NCI-H2107 (cell line): ENCODE measurements around the gene CASZ1.

Experiments used
- DNase-seq: peaks from one replicate; lab custom pipeline; 2025; lab: John Stamatoyannopoulos, UW

CASZ1 gene

DNA sequence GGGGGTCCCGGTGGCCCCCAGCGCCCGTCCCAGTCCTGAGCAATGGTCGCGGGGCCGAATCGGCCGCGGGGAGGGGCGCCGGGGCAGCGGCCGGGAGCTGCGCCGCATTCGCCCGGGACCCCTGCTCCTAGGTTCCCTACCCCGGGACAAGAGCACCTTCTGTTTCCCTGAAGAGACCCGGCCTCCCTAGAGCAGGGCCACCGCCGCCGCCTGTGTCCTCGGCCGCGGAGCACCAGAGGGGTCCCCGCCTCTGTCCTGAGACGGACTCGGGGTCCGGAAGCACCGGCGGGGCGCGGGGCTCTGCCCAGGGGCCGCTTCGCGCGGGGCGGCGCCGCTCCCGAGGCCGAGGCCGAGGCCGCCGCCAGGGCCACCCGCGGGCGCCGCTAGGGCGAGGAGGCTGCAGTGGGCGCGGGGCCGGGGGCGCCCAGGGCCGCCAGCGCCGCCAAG is 157.9 kb downstream of the CASZ1 start:
- no peak for DNase-seq

DNA sequence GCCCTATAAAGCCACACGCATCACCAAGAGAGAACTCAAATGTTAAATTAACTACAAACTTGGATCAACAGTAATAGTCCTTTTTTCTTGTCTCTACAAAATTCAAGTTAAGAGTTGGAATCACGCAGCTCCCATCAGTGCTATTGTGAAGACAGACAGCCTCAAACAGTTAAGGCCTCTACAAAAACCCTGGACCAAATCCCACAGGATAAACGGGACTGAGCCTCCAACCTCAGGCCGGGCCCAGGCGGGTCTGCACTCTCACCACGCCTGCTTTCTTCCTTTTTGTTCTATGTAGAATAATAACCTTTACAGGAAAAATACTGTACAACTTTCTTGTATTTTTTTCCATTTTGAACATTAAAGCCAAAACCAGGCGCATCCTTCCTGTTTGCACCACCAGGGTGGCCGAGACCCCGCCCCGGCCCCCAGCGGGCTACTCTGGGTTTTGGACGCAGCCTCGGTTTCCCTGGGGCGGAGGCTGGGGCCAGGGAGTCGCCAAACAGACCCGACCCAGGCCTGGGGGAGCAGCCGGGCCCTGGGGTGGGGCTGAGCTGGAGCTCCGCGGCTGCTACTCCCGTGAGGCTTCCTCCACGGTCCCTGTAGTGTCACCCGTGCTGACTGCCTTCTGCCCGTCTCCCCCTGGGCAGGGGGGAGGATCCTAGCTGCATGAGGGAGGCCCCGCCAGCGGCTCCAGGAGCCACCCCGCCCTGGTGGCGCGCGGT is 158.4 kb downstream of the CASZ1 start:
- no peak for DNase-seq

DNA sequence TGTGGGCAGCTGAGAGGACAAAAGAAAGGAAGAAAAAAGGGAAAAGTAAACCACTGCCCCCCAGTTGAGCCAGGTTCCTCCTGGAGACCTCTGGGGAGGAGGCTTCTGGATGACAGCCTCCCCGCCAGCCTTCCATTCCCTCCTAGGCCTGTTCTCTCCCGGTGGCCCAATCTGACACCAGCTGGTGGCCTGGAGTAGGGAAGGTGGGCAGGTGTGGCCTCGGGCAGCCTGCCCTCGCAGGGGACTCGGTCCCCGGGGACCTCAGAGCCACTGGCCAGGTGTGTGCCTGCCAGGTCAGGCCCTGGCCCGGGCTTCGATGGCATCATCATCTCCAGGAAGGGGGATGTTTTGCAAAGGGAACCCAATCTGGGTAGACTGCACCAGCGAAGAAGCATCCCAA is 159.0 kb downstream of the CASZ1 start:
- DNase-seq: no peak

- no peak for DNase-seq
Observed at GRCh38 chr1:10635992-10636391, 160.5 kb downstream of the CASZ1 start.

DNA sequence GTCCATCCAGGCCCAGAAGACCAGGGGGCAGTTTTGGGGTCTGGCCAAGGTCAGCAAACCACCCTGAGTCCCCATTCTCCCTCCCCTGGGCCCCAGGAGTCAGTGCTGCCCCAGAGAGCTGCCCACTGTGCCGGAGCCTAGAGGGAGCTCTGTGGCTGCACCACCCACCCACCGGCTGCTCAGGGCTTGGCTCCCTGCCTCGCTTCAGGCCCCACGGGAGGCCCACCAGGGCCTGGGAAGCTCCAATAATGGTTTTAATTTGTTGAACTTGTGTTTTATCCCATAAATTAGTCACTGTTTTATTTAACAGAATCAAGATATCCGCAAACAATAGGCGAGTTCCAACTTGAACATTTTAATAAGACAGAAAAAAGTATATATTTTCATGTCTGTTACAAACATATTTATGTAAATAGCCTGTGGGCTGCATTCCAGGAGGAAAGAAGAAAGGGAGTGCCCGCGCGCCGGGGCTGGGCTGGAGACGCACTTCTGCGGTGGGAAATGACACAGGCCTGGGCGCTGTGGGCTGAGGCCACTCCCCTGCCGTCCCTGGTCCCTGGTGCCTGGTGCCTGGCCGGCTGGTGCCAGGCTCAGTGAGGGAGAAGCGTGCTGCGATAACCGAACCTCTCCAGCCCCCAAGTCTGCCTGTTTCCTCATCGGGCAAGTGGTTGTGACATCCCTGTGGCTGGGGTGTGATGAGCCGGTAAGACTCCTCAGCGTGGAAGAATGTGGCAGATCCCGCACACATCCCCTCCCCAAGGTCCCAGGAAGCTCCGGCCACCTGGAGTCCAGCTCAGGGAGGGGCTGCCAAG is 161.2 kb downstream of the CASZ1 start:
- no peak for DNase-seq

GRCh38 chr1:10634428-10635084 is 161.9 kb downstream of the CASZ1 start:
- no peak for DNase-seq

GRCh38 chr1:10634075-10634427 is 162.4 kb downstream of the CASZ1 start:
- DNase-seq: no peak

DNA sequence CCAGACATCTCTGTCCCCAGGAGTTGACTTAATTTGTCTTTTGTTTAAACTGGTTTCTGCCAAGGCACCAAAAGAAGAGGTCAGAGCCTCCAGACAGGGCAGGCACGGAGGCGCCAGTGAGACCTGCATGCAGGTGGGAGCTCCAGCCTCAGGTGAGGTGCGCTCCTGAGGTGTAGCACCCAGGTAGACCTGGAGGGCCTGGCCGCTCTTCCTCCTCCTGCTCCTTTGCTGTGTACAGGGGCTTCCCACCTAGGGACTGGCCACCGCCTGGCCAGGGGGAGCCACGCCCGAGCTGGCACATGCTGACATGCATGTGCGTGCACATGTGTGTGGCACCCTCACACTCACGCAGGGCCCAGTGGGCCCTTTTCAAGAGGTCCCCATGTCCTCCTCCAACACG is 163.0 kb downstream of the CASZ1 start:
- no peak for DNase-seq

DNA sequence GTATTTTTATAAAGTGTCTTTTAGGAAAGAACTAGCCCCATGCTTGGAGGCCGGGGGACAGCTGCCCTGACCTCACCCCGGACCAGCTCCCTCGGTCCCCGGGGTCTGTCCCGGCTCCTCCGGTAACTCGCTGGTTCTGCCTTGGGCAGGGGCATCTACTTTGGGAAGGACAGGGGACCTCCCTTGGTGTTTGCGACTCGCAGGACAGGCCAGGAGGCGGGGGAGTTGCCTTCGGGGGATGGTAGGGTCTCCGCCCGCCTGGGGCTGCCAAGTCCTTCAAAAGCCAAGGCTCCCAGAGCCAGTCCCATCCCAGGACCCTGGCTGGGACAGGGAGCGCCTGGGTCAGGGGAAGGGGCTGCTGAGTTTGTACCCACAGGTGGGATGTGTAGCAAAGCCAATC is 163.8 kb downstream of the CASZ1 start:
- DNase-seq: no peak

DNA sequence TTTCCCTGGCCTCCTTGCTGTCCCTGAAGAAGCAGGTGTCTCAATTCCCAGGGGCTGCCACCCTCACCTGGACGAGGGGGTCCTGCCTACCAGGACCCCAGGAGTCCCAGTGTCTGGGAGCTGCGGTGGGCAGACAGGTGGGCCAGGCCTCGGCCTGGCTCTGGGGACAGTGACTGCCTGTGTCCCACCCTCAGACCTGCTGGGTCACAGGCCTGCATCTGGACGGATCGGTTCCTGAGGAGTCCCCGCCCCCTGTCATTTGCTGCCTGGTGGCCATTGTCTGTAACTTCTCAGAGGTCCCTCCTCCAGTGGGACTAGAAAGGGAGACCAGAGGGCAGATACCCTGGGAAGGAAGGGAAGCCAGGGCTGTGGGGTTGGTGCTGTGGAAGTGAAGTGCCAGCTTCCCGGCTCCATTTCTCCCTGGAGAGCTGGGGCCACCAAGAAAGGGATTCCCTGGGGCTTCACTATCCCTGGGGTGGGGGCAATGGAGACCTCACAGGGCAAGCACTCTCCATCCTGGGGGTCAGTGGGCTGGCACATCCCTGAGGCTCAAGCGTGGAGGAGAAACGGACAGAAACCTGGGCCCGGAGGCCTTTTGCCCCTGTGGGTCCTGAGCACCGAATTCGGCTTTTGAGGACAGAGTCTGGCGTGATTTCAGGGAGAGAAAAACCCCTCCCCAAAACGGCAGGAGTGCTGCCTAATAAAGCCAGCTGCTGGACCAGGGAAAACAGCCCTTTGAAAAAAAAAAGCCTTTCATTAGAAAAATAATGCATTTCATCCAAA is 164.4 kb downstream of the CASZ1 start:
- DNase-seq: no peak

DNA sequence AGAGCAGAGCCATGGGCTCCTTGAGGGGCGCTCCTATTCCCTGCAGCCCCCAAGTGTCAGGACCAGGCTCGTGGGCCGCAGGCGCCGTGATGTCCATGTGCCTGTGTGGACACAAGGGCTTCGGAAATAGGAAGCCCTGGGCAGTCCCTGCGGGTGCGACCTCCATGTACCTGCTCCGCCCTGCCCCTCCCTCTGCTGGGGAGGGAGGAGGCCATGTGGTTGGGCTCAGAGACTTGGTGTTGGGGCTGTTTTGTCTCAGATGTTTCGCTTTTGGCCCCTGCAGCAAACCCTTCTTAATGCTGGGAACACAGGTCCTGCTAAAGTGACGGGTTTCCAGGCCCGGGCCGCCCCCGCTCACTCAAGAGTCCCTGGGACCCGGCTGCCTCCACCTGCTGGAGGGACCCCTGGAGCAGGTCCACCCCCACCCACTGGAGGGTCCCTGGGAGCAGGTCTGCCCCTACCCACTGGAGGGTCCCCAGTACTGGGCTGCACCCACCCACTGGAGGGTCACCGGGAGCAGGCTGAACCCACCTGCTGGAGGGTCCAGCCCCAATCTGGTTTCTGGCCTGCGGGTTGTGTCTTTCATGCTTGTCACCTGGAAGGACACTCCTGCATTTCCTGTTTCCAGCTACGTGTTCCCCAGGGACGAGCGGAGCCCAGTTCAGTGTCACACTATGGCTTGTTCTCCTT is 165.2 kb downstream of the CASZ1 start:
- no peak for DNase-seq

- no peak for DNase-seq
Observed at GRCh38 chr1:10630661-10631120, 165.8 kb downstream of the CASZ1 start.

DNA sequence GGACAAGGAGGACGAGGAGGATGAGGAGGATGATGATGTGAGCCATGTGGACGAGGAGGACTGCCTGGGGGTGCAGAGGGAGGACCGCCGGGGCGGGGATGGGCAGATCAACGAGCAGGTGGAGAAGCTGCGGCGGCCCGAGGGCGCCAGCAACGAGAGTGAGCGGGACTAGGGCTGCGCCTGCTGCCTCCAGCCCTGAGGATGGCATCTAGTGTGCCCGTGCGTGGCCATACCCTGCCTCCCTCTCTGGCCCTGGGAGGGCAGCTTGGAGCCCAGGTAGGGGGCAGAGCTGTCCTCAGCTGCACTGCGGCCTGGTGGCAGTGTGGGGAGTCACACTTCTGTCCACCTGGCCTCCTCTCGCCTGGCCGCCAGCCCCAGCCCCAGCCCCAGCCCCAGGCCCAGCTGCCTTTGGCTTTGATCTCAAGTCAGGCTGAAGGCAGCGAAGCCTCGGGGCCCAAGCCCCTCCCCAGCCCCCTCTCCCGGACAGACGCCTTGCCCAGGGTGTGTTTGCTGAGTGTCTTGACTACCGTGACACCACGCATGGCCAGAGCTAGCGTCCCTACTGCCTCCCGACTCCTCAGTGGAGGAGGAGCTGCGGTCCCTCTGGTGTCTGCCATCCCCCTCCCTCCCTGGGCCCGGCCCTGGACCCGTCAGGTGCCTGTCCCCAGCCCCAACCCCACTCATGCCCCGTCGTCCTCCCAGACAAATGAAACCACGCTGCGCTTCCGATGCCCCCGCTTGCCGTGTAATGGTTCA is 166.5 kb downstream of the CASZ1 start:
- DNase-seq: no peak

DNA sequence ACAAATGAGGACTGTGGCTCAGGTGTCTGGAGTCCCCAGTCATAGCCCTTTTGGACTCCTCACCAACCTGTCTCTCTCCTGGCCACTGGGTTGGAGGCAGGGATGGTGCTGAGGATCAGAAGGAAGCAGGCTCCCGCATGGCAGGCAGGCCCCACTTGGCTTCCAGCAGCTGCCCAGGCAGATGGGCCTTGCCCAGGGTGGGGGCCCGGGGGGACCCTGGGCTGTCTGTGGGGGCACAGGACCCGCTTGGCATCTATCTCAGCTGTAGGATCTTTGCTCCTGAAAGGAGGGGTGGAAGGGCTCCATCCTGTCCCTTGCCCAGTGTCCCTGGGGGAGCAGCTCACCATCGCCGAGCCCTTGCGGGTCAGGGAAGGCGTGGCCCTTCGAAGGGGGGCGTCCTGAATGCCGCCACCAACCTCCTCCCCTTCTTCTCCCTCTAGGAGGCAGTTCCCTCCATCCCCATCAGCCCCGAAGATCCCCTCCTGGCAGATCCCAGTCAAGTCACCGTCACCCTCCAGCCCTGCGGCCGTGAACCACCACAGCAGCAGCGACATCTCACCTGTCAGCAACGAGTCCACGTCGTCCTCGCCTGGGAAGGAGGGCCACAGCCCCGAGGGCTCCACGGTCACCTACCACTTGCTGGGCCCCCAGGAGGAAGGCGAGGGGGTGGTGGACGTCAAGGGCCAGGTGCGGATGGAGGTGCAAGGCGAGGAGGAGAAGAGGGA is 167.2 kb downstream of the CASZ1 start:
- DNase-seq: no peak

- no peak for DNase-seq
Observed at GRCh38 chr1:10628685-10629084, 167.8 kb downstream of the CASZ1 start.

GRCh38 chr1:10626791-10627410 is 169.5 kb downstream of the CASZ1 start:
- DNase-seq: no peak

- DNase-seq: no peak
Observed at GRCh38 chr1:10626131-10626731, 170.2 kb downstream of the CASZ1 start.

DNA sequence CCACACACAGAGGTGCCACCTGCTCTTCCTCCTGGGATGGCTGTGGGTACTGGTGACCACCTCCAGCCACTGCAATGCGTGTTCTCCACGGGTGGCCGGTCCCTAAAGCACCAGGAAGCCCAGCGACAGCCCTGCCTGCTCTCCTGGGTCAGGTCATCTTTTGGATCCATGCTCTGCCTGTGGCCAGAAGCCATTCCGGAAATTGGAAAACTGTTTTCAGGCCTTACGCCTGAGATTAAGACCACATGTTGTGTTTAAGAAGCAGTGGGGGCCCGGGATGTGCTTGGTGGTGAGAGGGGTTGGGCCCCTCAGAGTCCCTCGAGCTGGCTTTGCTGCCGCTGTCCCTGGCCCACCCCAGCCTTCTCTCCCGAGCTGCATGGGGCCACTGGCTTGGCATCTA is 170.9 kb downstream of the CASZ1 start:
- DNase-seq: no peak

DNA sequence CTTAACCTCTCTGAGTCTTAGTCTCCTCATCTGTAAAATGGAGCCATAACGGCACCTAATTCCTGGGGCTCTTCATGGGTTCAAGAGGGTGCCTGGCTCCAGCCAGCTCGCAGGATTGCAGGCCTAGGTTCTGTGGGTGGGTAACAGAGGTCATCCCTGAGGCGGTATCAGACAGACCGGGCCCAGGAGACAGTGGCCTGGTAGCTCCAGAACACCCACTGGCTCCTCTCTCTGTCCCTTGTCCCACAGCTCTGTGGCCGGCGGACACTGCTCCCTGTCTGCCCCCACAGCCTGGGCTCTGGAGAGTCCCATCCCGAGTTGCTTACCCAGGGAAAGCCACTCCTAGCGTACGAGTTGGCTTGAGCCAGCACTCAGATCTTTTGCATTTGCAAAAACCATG is 171.4 kb downstream of the CASZ1 start:
- no peak for DNase-seq
